GM18526 (cell line): ENCODE data around the gene VSIG8.

Experiments
- POLR2A ChIP-seq: IDR thresholded peaks from 3 replicates; pipeline ENCODE4 v1.6.1; 2011; ENCODE audit not compliant: insufficient read length; ENCODE audit errors: extremely low read depth

Gene VSIG8

GRCh38 chr1:159849626-159850366 is 12.7 kb downstream of the VSIG8 start:
- TF ChIP-seq POLR2A = no peak

- no peak for TF ChIP-seq POLR2A
These were observed 14.1 kb downstream of the VSIG8 start for GRCh38 chr1:159848326-159848725.

- TF ChIP-seq POLR2A = no peak
These were observed 15.2 kb downstream of the VSIG8 start for GRCh38 chr1:159847231-159847630.

GRCh38 chr1:159845751-159846629 is 16.5 kb downstream of the VSIG8 start:
- TF ChIP-seq POLR2A = no peak

- no peak for TF ChIP-seq POLR2A
These were observed 19.0 kb downstream of the VSIG8 start for GRCh38 chr1:159843459-159843858.

GRCh38 chr1:159841749-159842148 is 20.7 kb downstream of the VSIG8 start:
- no peak for TF ChIP-seq POLR2A

GRCh38 chr1:159839116-159839849 is 23.2 kb downstream of the VSIG8 start:
- TF ChIP-seq POLR2A = no peak

GRCh38 chr1:159838715-159839114 is 23.7 kb downstream of the VSIG8 start:
- TF ChIP-seq POLR2A = no peak

GRCh38 chr1:159835862-159836525 is 26.5 kb downstream of the VSIG8 start:
- no peak for TF ChIP-seq POLR2A

- no peak for TF ChIP-seq POLR2A
These were observed 27.1 kb downstream of the VSIG8 start for GRCh38 chr1:159835356-159835755.

- no peak for TF ChIP-seq POLR2A
These were observed 30.1 kb downstream of the VSIG8 start for GRCh38 chr1:159832309-159832708.

- no peak for TF ChIP-seq POLR2A
These were observed 30.9 kb downstream of the VSIG8 start for GRCh38 chr1:159831412-159832141.

- no peak for TF ChIP-seq POLR2A
These were observed 31.7 kb downstream of the VSIG8 start for GRCh38 chr1:159830722-159831121.

GRCh38 chr1:159829822-159830465 is 32.5 kb downstream of the VSIG8 start:
- TF ChIP-seq POLR2A = no peak
